AG04450 (cell line): ENCODE results near the gene MICAL2. TPM values are rescaled to one million over a fixed set of nuclear protein-coding genes. Genes with fewer than 3 reads are reported as not detected.

Source experiments
- CTCF ChIA-PET: fragments of 300-600, 350-600 bp; formaldehyde crosslinking; extraction: SDS; loops from one replicate; lab custom pipeline; 2022; ENCODE audit warnings: antibody characterized with exemption, inconsistent platforms; lab: Charles Lee
- POLR2A ChIA-PET: fragments of 350-600 bp; formaldehyde crosslinking; extraction: SDS; loops from one replicate; lab custom pipeline; 2021; ENCODE audit warnings: antibody characterized with exemption, inconsistent platforms; lab: Yijun Ruan, JAX
- DNase-seq: peaks from one replicate; pipeline ENCODE4 v3.0.0-alpha.2; 2011; ENCODE audit warnings: low read depth, low spot score
- H3K27ac ChIP-seq: one replicate; pipeline ENCODE4 v1.5.1; 2012; ENCODE audit warnings: low read depth, low read length, control low read depth
- H3K27me3 ChIP-seq: one replicate; pipeline ENCODE4 v1.6.0; 2012; ENCODE audit warnings: low read length; ENCODE audit not compliant: control insufficient read depth, insufficient read depth
- H3K4me3 ChIP-seq: 2 replicates; pipeline ENCODE4 v1.5.1; 2011; ENCODE audit warnings: mild to moderate bottlenecking, low read depth, low read length, control low read depth
- H3K9me3 ChIP-seq: 2 replicates; pipeline ENCODE4 v1.5.1; 2012; ENCODE audit warnings: low read length; ENCODE audit not compliant: control insufficient read depth, insufficient read depth
- CTCF ChIP-seq: IDR thresholded peaks from 2 replicates; pipeline ENCODE4 v1.5.1; 2011; ENCODE audit warnings: low read depth, low read length, control low read depth, inconsistent platforms
- polyA plus RNA-seq: library from polyadenylated mRNA; depleted of rRNA; stranded (reverse); fragments of >200 nt; gene quantifications from 2 replicates; pipeline ENCODE4 v1.2.3, GENCODE V29; 2011

The MICAL2 gene
- polyA plus RNA-seq, 1 experiment, result 171 TPM

GRCh38 chr11:12285811-12286222 lies 175.4 kb downstream of the MICAL2 start:
- Histone ChIP-seq H3K27ac (peak overlapping the region; percentile 98), H3K9me3 (no peaks in the 10 kb centered on the region; the same call in 1 of the 2 replicates), H3K4me3 (peak overlapping the region; percentile 20; the same call in 1 of the 2 replicates), H3K27me3 (no peaks in the 10 kb centered on the region)
- TF ChIP-seq CTCF, result no peak
- POLR2A ChIA-PET, result interaction anchor here (0.6 to 2.5 kb wide), 4 partner anchors 34 to 234 kb away, joined by 3 to 14 read pairs (median 4); no protein-coding TSS in a partner anchor
- CTCF ChIA-PET, result interaction anchor here (1.3 to 10.9 kb wide), 2 partner anchors 239 to 436 kb away, joined by 3 to 205 read pairs; no protein-coding TSS in a partner anchor
- DNase-seq, result no peak

- Histone ChIP-seq H3K27ac (peak overlapping the region; percentile 99), H3K9me3 (no peaks in the 10 kb centered on the region; the same call in 1 of the 2 replicates), H3K4me3 (peak overlapping the region; percentile 31; the same call in 1 of the 2 replicates), H3K27me3 (no peaks in the 10 kb centered on the region)
- TF ChIP-seq CTCF, result no peak
- POLR2A ChIA-PET, result interaction anchor here (0.6 to 2.5 kb wide), 11 partner anchors 33 to 1052 kb away, joined by 3 to 14 read pairs (median 3); partner anchors contain the start of gene PARVA
- CTCF ChIA-PET, result interaction anchor here (0.8 to 10.9 kb wide), 12 partner anchors 11 to 602 kb away, joined by 3 to 205 read pairs (median 5); no protein-coding TSS in a partner anchor
- no peak for DNase-seq
Measured at GRCh38 chr11:12286606-12287005, 176.2 kb downstream of the MICAL2 start.

- no peak for TF ChIP-seq CTCF
- ChIA-PET POLR2A (interaction anchor here (0.6 to 2.5 kb wide), 12 partner anchors 32 to 1051 kb away, joined by 3 to 14 read pairs (median 3); partner anchors contain the start of gene PARVA), CTCF (interaction anchor here (0.8 to 10.9 kb wide), 12 partner anchors 10 to 602 kb away, joined by 3 to 205 read pairs (median 5); no protein-coding TSS in a partner anchor)
- H3K9me3 ChIP-seq, result no peaks in the 10 kb centered on the region; the same call in 1 of the 2 replicates
- DNase-seq, result peak; percentile 92
- peak overlapping the region; percentile 58 for H3K4me3 ChIP-seq
- H3K27ac ChIP-seq, result peak overlapping the region; percentile 99
- H3K27me3 ChIP-seq, result no peaks in the 10 kb centered on the region
Measured at GRCh38 chr11:12287009-12287373, 176.6 kb downstream of the MICAL2 start.

- ChIA-PET CTCF (interaction anchor here (0.7 to 10.9 kb wide), 40 partner anchors 10 to 1096 kb away, joined by 3 to 205 read pairs (median 5); partner anchors contain the start of gene PARVA), POLR2A (interaction anchor here (0.6 to 2.5 kb wide), 10 partner anchors 32 to 674 kb away, joined by 3 to 14 read pairs (median 4); partner anchors contain the start of gene PARVA)
- Histone ChIP-seq H3K27ac (peak overlapping the region; percentile 99), H3K27me3 (no peaks in the 10 kb centered on the region), H3K4me3 (peak overlapping the region; percentile 58), H3K9me3 (no peaks in the 10 kb centered on the region; the same call in 1 of the 2 replicates)
- peak; percentile 90 for DNase-seq
- TF ChIP-seq CTCF, result peak; percentile 76
Measured at GRCh38 chr11:12287374-12288211, 177.2 kb downstream of the MICAL2 start.
